HepG2 (cell line): ENCODE measurements around the gene CD300LD. TPM values are rescaled to one million over a fixed set of nuclear protein-coding genes. Genes with fewer than 3 reads are reported as not detected.

Experiments used
- ATAC-seq: fragments of 200-7000 bp; cut with Tn5 transposase; 3 replicates; pipeline ENCODE4 v1.9.1; 2020; ENCODE audit warnings: mild to moderate bottlenecking, moderate library complexity
- BruUV-seq: library from RNA; stranded (reverse); fragments of 400-500 nt; replicated peaks from 2 replicates; lab custom pipeline; 2021; lab: Mats Ljungman, UMichigan
- CTCF ChIA-PET: fragments of 300-600 bp; formaldehyde crosslinking; extraction: SDS; loops from one replicate; lab custom pipeline; 2021; ENCODE audit warnings: low total read pairs, inconsistent platforms, low intra/inter-chr PET ratio; lab: Yijun Ruan, JAX
- POLR2A ChIA-PET: fragments of 350-600 bp; sonication (Branson Sonifier 250); formaldehyde crosslinking; loops from one replicate; lab custom pipeline; 2020; ENCODE audit warnings: antibody characterized with exemption, inconsistent platforms; lab: Yijun Ruan, JAX
- DNase-seq: peaks from one replicate; pipeline ENCODE4 v3.0.0-alpha.2; 2015; ENCODE audit warnings: low spot score
- FAIRE-seq: peaks from 3 replicates; lab custom pipeline; 2011; peaks lifted over from hg19 to GRCh38; lab: Jason Lieb, UNC
- H2AFZ ChIP-seq: one replicate; pipeline ENCODE4 v1.6.1; 2011; ENCODE audit warnings: low read length, inconsistent platforms
- H3K27ac ChIP-seq: fragments of 300-600 bp; 3 replicates; pipeline ENCODE4 v1.8.0; 2011; ENCODE audit warnings: mixed run types, mild to moderate bottlenecking, mixed read lengths, low read length, inconsistent platforms; ENCODE audit not compliant: insufficient read depth; ENCODE audit errors: extremely low read length
- H3K27me3 ChIP-seq, 2 experiments: fragments of 200-600 bp in 1 of 2; 2 replicates in 1 of 2; 3 replicates in 1 of 2; pipeline versions ENCODE4 v1.6.0 to v1.8.0; 2011; ENCODE audit warnings: low read length in 2 of 2, mild to moderate bottlenecking in 2 of 2, moderate library complexity in 2 of 2, inconsistent platforms in 1 of 2; ENCODE audit not compliant: insufficient read depth in 2 of 2, control insufficient read depth in 1 of 2
- H3K36me3 ChIP-seq, 2 experiments: fragments of 200-600 bp in 1 of 2; replicated peaks in 1 of 2; 2 replicates in 1 of 2; 3 replicates in 1 of 2; pipeline versions ENCODE4 v1.5.1 to v1.8.0; 2011; ENCODE audit warnings: low read length in 2 of 2, inconsistent platforms in 1 of 2; ENCODE audit not compliant: insufficient read depth in 2 of 2, control insufficient read depth in 1 of 2
- H3K4me1 ChIP-seq: 2 replicates; pipeline ENCODE4 v1.5.1; 2012; ENCODE audit warnings: low read length, inconsistent platforms; ENCODE audit not compliant: insufficient read depth
- H3K4me2 ChIP-seq: 2 replicates; pipeline ENCODE4 v1.6.0; 2011; ENCODE audit warnings: low read depth, low read length, inconsistent platforms
- H3K4me3 ChIP-seq, 3 experiments: fragments of 200-600 bp in 1 of 3; sonication (generic), shearing (Covaris generic) in 1 of 3; replicated peaks in 1 of 3; 2 replicates each; pipeline ENCODE4 v1.5.1; 2011 to 2016; ENCODE audit warnings: low read length in 3 of 3, inconsistent platforms in 2 of 3, low read depth in 2 of 3, mild to moderate bottlenecking in 2 of 3, control low read depth in 1 of 3, mixed read lengths in 1 of 3; ENCODE audit not compliant: insufficient read depth in 1 of 3
- H3K79me2 ChIP-seq: one replicate; pipeline ENCODE4 v1.6.1; 2011; ENCODE audit warnings: low read length, inconsistent platforms; ENCODE audit not compliant: insufficient read depth
- H3K9ac ChIP-seq: 2 replicates; pipeline ENCODE4 v1.6.0; 2011; ENCODE audit warnings: mild to moderate bottlenecking, low read depth, low read length, inconsistent platforms; ENCODE audit not compliant: insufficient read depth
- H3K9me3 ChIP-seq: 2 replicates; pipeline ENCODE4 v1.5.1; 2012; ENCODE audit warnings: mild to moderate bottlenecking, low read length
- H4K20me1 ChIP-seq: 2 replicates; pipeline ENCODE4 v1.6.0; 2011; ENCODE audit warnings: inconsistent platforms, mild to moderate bottlenecking, low read length, moderate library complexity; ENCODE audit not compliant: insufficient read depth
- BORCS8-MEF2B ChIP-seq: sonication (generic); formaldehyde crosslinking; IDR thresholded peaks from 2 replicates; pipeline ENCODE4 v1.8.0; 2022; ENCODE audit warnings: mild to moderate bottlenecking, missing genetic modification reagents
- CENPT ChIP-seq: sonication (generic); formaldehyde crosslinking; IDR thresholded peaks from 2 replicates; pipeline ENCODE4 v1.8.0; 2022; ENCODE audit warnings: low read depth, mild to moderate bottlenecking, moderate library complexity, missing genetic modification reagents
- MED13 ChIP-seq: sonication (generic); formaldehyde crosslinking; IDR thresholded peaks from 2 replicates; pipeline ENCODE4 v1.5.0; 2020; ENCODE audit warnings: missing genetic modification reagents
- ONECUT2 ChIP-seq: sonication (generic); formaldehyde crosslinking; IDR thresholded peaks from 2 replicates; pipeline ENCODE4 v1.4.0; 2020; ENCODE audit warnings: missing genetic modification reagents
- SOX5 ChIP-seq: IDR thresholded peaks from 2 replicates; pipeline ENCODE4 v1.6.1; 2016; ENCODE audit warnings: borderline replicate concordance
- TBX2 ChIP-seq: sonication (generic); formaldehyde crosslinking; IDR thresholded peaks from 2 replicates; pipeline ENCODE4 v1.5.0; 2020; ENCODE audit warnings: missing genetic modification reagents, mild to moderate bottlenecking, borderline replicate concordance
- THAP7 ChIP-seq: sonication (generic); formaldehyde crosslinking; IDR thresholded peaks from 2 replicates; pipeline ENCODE4 v1.8.1; 2023; ENCODE audit warnings: mild to moderate bottlenecking, missing genetic modification reagents
- ZFP36L2 ChIP-seq: sonication (generic); formaldehyde crosslinking; IDR thresholded peaks from 2 replicates; pipeline ENCODE4 v1.4.0; 2020; ENCODE audit warnings: missing genetic modification reagents
- ZIK1 ChIP-seq: sonication (generic); formaldehyde crosslinking; IDR thresholded peaks from 2 replicates; pipeline ENCODE4 v1.5.0; 2020; ENCODE audit warnings: mild to moderate bottlenecking, low read depth, missing genetic modification reagents, borderline replicate concordance
- ZNF282 ChIP-seq: fragments of 450-650 bp; IDR thresholded peaks from 2 replicates; pipeline ENCODE4 v1.6.1; 2018; ENCODE audit not compliant: partially characterized antibody
- ZNF550 ChIP-seq: sonication (generic); formaldehyde crosslinking; IDR thresholded peaks from 2 replicates; pipeline ENCODE4 v1.4.0; 2020; ENCODE audit warnings: mild to moderate bottlenecking, missing genetic modification reagents, borderline replicate concordance
- ZSCAN22 ChIP-seq: sonication (generic); formaldehyde crosslinking; IDR thresholded peaks from 2 replicates; pipeline ENCODE4 v1.4.0; 2020; ENCODE audit warnings: mild to moderate bottlenecking, missing genetic modification reagents
- WGBS: methylation state at CpG from one replicate; pipeline ENCODE4 v1.1.6; 2017; ENCODE audit warnings: low lambda C conversion rate; 5-methylcytosine and 5-hydroxymethylcytosine counted together
- in situ Hi-C: cut with HindIII; loops from 2 replicates; pipeline ENCODE4 v1.10.0; 2017; ENCODE audit warnings: low pct_unique_long_range_greater_than_20kb; ENCODE audit not compliant: extremely low pct_ligation_motif_present
- intact Hi-C: fragments of 100-400 bp; cut with micrococcal nuclease; formaldehyde crosslinking; loops from one replicate; pipeline ENCODE4 v1.10.0; 2022; ENCODE audit not compliant: unreplicated experiment
- polyA plus RNA-seq, 8 experiments: library from polyadenylated mRNA; depleted of rRNA in 3 of 8; stranded (reverse) in 7 of 8; unstranded in 1 of 8; fragments of >200 nt; fragmentation: Illumina TruSeq in 4 of 8; extraction: Trizol in 4 of 8; gene quantifications; 2 replicates each; pipeline versions ENCODE4 v1.2.1 to v1.2.3, GENCODE V29; 2011 to 2016; ENCODE audit warnings: low read depth in 4 of 8, missing spikeins in 1 of 8, mixed read lengths in 1 of 8; ENCODE audit not compliant: insufficient read depth in 1 of 8
- total RNA-seq, 5 experiments: library from RNA; depleted of rRNA; stranded (reverse); fragments of >200 nt; fragmentation: Illumina TruSeq; extraction: Trizol; gene quantifications; 2 replicates each; pipeline ENCODE4 v1.2.3, GENCODE V29; 2016; ENCODE audit warnings: low read depth in 1 of 5
- TF ChIP-seq, protein P1 (sequence below): sonication (generic); formaldehyde crosslinking; conservative IDR thresholded peaks from 2 replicates; pipeline ENCODE4 v1.8.0; 2022; ENCODE audit warnings: low read depth, missing genetic modification reagents
- TF ChIP-seq, protein P2 (sequence below): sonication (generic); formaldehyde crosslinking; IDR thresholded peaks from 2 replicates; pipeline ENCODE4 v1.5.0; 2020; ENCODE audit warnings: mild to moderate bottlenecking, missing genetic modification reagents

Gene CD300LD
- total and polyA plus RNA-seq, 2 of the 13 experiments (the other 11 are each of a cell fraction or from before 2014, with no cell fraction given): not detected

DNA sequence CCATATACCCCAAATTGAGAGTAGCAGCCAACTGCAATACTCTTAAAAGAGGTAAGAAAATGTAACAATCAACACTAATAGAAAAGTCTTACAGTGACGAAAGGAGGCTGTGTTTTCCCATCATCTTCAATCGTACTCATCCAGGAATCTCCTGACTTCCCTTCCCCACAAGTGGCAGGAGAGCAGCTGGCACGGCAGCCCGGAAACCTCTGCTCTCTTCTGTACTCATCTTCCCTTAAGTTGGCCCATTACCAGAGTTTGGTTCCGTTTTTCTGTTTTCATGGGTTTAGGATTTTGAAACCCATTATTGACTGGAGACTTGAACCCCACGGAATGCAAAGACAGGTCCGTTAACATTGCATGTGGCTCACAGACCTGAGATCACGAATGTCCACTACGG is 13.1 kb downstream of the CD300LD start:
- Histone ChIP-seq H3K36me3 (no peaks in the 10 kb centered on the region), H3K4me1 (no peaks in the 10 kb centered on the region)
- no peak for FAIRE-seq
- no peak for DNase-seq
- no peak for TF ChIP-seq ZNF282
- no peak for TF ChIP-seq ZSCAN22 (CRISPR knock-in tag)
- TF ChIP-seq CENPT (CRISPR knock-in tag): no peak
- TF ChIP-seq ONECUT2 (CRISPR knock-in tag): no peak
- TF ChIP-seq, all 625 proteins: peak for 0
- ChIA-PET CTCF (no interaction called here), POLR2A (no interaction called here)
- no peaks in the 10 kb centered on the region for H4K20me1 ChIP-seq
- H3K79me2 ChIP-seq: no peaks in the 10 kb centered on the region
- intact Hi-C loops: no loop called here
- 25% methylated on average over 9 of the region's 9 CpGs for WGBS
- no peak overlapping the region for H3K27ac ChIP-seq
- no peak overlapping the region for H3K9ac ChIP-seq
- no peak overlapping the region for H3K4me2 ChIP-seq
- no peak overlapping the region for H2AFZ ChIP-seq
- BruUV-seq: no TSS peak
- peaks cover 0 to 23% of the 10 kb centered on the region in 2 experiments; a peak in 3 of 5 replicates for H3K27me3 ChIP-seq
- no peaks in the 10 kb centered on the region for H3K9me3 ChIP-seq
- H3K4me3 ChIP-seq: no peak overlapping the region
- ATAC-seq: no peak
- in situ Hi-C loops: no loop called here

DNA sequence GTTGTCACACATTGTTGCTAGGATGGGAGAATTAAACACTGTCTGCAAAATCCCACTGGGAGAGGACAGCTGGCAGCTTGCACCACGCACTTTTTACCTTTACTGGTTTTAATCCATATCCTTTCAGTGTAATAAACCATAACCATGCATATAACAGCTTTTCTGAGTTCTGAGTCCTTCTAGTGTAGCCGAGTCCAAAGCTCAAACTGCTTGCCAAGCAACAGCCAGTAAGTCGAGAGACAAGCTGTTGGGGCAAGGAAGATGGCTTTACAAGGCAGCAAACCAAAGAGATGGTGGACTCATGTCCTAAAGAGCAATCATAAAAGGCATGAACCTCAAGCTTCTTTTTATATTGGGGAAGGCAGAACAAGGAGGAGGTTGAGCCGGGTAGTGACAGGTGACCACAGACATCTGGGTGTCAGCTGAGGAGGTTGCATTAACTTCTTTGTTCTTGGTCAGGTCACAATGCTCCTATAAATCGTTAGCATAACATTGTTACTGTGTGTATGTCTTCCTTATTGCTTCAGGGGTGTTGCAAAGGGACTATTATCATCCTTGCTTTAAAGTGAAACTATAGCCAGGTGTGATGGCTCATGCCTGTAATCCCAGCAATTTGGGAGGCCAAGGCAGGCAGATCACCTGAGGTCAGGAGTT is 17.5 kb downstream of the CD300LD start:
- Histone ChIP-seq H3K4me1 (no peaks in the 10 kb centered on the region), H3K4me2 (no peak overlapping the region), H3K9me3 (no peaks in the 10 kb centered on the region), H3K79me2 (no peaks in the 10 kb centered on the region), H3K36me3 (no peaks in the 10 kb centered on the region), H4K20me1 (no peaks in the 10 kb centered on the region), H3K9ac (no peak overlapping the region), H2AFZ (no peak overlapping the region), H3K27me3 (peaks cover 1 to 29% of the 10 kb centered on the region in 2 experiments; a peak in 4 of 5 replicates), H3K27ac (no peak overlapping the region), H3K4me3 (no peak overlapping the region)
- ATAC-seq (no peak), FAIRE-seq (no peak), DNase-seq (no peak)
- no TSS peak for BruUV-seq
- intact Hi-C loops: no loop called here
- POLR2A ChIA-PET: no interaction called here
- in situ Hi-C loops: no loop called here
- WGBS: 0% methylated on average over 5 of the region's 5 CpGs
- CTCF ChIA-PET: no interaction called here
- TF ChIP-seq ZIK1 (CRISPR knock-in tag) (no peak), THAP7 (no peak), MED13 (CRISPR knock-in tag) (no peak), BORCS8-MEF2B (no peak), ZFP36L2 (CRISPR knock-in tag) (no peak), ZNF550 (no peak), SOX5 (CRISPR knock-in tag) (no peak), TBX2 (no peak)
- TF ChIP-seq, protein P1, sequence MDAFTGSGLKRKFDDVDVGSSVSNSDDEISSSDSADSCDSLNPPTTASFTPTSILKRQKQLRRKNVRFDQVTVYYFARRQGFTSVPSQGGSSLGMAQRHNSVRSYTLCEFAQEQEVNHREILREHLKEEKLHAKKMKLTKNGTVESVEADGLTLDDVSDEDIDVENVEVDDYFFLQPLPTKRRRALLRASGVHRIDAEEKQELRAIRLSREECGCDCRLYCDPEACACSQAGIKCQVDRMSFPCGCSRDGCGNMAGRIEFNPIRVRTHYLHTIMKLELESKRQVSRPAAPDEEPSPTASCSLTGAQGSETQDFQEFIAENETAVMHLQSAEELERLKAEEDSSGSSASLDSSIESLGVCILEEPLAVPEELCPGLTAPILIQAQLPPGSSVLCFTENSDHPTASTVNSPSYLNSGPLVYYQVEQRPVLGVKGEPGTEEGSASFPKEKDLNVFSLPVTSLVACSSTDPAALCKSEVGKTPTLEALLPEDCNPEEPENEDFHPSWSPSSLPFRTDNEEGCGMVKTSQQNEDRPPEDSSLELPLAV (CRISPR knock-in tag): no peak
- TF ChIP-seq, protein P2, sequence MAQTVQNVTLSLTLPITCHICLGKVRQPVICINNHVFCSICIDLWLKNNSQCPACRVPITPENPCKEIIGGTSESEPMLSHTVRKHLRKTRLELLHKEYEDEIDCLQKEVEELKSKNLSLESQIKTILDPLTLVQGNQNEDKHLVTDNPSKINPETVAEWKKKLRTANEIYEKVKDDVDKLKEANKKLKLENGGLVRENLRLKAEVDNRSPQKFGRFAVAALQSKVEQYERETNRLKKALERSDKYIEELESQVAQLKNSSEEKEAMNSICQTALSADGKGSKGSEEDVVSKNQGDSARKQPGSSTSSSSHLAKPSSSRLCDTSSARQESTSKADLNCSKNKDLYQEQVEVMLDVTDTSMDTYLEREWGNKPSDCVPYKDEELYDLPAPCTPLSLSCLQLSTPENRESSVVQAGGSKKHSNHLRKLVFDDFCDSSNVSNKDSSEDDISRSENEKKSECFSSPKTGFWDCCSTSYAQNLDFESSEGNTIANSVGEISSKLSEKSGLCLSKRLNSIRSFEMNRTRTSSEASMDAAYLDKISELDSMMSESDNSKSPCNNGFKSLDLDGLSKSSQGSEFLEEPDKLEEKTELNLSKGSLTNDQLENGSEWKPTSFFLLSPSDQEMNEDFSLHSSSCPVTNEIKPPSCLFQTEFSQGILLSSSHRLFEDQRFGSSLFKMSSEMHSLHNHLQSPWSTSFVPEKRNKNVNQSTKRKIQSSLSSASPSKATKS: no peak
